GM12891 (cell line): ENCODE results near the gene SDSL.

ENCODE experiments used
- PAX5 ChIP-seq: IDR thresholded peaks from 2 replicates; pipeline ENCODE4 v1.6.1; 2011; ENCODE audit warnings: low read length, moderate library complexity, mild to moderate bottlenecking; ENCODE audit not compliant: insufficient read depth, severe bottlenecking
- POLR2A ChIP-seq: IDR thresholded peaks from 2 replicates; pipeline ENCODE4 v1.6.1; 2011; ENCODE audit warnings: low read depth, low read length, control low read depth
- POLR2AphosphoS5 ChIP-seq: IDR thresholded peaks from 2 replicates; pipeline ENCODE4 v1.6.1; 2011; ENCODE audit warnings: low read depth, low read length, control low read depth
- POU2F2 ChIP-seq: IDR thresholded peaks from 2 replicates; pipeline ENCODE4 v1.6.1; 2011; ENCODE audit warnings: low read depth, mild to moderate bottlenecking, control low read depth, low read length, moderate library complexity
- SPI1 ChIP-seq: IDR thresholded peaks from 2 replicates; pipeline ENCODE4 v1.6.1; 2011; ENCODE audit warnings: low read depth, low read length, control low read depth
- TAF1 ChIP-seq: IDR thresholded peaks from 2 replicates; pipeline ENCODE4 v1.6.1; 2011; ENCODE audit warnings: low read depth, low read length, control low read depth

- TF ChIP-seq POU2F2 (no peak), POLR2A (no peak), POLR2AphosphoS5 (no peak), PAX5 (no peak), TAF1 (no peak), SPI1 (no peak)
Observed at GRCh38 chr12:113418213-113418879, 3.8 kb upstream of the SDSL start.
